Memory B cell (primary cell): ENCODE measurements around the gene SLC5A2.
A peak's percentile ranks its signal among the peaks of the same experiment; 100 is the strongest.
"Not testable (repeated sequence)": the region's sequence is repeated elsewhere in the genome, so short reads cannot be mapped to it uniquely, and the experiment has no call there.

Experiments used
- ATAC-seq: fragments of 150-1000 bp; cut with Tn5 transposase; 2 replicates; pipeline ENCODE4 v1.10.0; 2021; ENCODE audit warnings: low read depth, mild to moderate bottlenecking, moderate library complexity
- DNase-seq, 2 donors: peaks; one replicate each; pipeline ENCODE4 v3.0.0; 2022; ENCODE audit warnings: low spot score in 2 of 2
- H3K27ac Mint-ChIP-seq: one replicate; pipeline ENCODE4 v1.8.0; 2022; ENCODE audit warnings: mild to moderate bottlenecking, moderate library complexity, mixed read lengths
- H3K27me3 Mint-ChIP-seq: one replicate; pipeline ENCODE4 v1.8.0; 2022; ENCODE audit warnings: mixed read lengths
- H3K36me3 Mint-ChIP-seq: one replicate; pipeline ENCODE4 v1.8.0; 2022; ENCODE audit warnings: mild to moderate bottlenecking, mixed read lengths
- H3K4me1 Mint-ChIP-seq: one replicate; pipeline ENCODE4 v1.8.0; 2022; ENCODE audit warnings: mixed read lengths
- H3K4me3 Mint-ChIP-seq: one replicate; pipeline ENCODE4 v1.8.0; 2022; ENCODE audit warnings: mild to moderate bottlenecking, moderate library complexity, mixed read lengths
- H3K9me3 Mint-ChIP-seq: one replicate; pipeline ENCODE4 v1.8.0; 2022; ENCODE audit warnings: mixed read lengths

Gene SLC5A2

GRCh38 chr16:31489298-31489564, 6.3 kb downstream of the SLC5A2 start:
- peaks cover 7% of the 10 kb centered on the region for H3K36me3 Mint-ChIP-seq
- peaks cover 3% of the 10 kb centered on the region for H3K4me1 Mint-ChIP-seq
- DNase-seq: no peak
- ATAC-seq: no peak
- H3K27me3 Mint-ChIP-seq: no peaks in the 10 kb centered on the region
- no peak overlapping the region for H3K27ac Mint-ChIP-seq
- no peaks in the 10 kb centered on the region for H3K9me3 Mint-ChIP-seq
- H3K4me3 Mint-ChIP-seq: peak overlapping the region; percentile 59

GRCh38 chr16:31489616-31490584, 7.0 kb downstream of the SLC5A2 start:
- Mint-ChIP-seq H3K4me3 (peak overlapping the region; percentile 17), H3K4me1 (peaks cover 3% of the 10 kb centered on the region), H3K27me3 (no peaks in the 10 kb centered on the region), H3K27ac (no peak overlapping the region), H3K36me3 (peaks cover 9% of the 10 kb centered on the region), H3K9me3 (no peaks in the 10 kb centered on the region)
- no peak for ATAC-seq
- DNase-seq: no peak

- H3K9me3 Mint-ChIP-seq: no peaks in the 10 kb centered on the region
- no peaks in the 10 kb centered on the region for H3K4me1 Mint-ChIP-seq
- H3K36me3 Mint-ChIP-seq: peaks cover 9% of the 10 kb centered on the region
- DNase-seq: no peak
- no peaks in the 10 kb centered on the region for H3K27me3 Mint-ChIP-seq
- ATAC-seq: no peak
- no peak overlapping the region for H3K4me3 Mint-ChIP-seq
- no peak overlapping the region for H3K27ac Mint-ChIP-seq
Measured at GRCh38 chr16:31491778-31492418, 9.0 kb downstream of the SLC5A2 start.

- DNase-seq: no peak
- Mint-ChIP-seq H3K36me3 (peaks cover 20% of the 10 kb centered on the region), H3K27ac (no peak overlapping the region), H3K9me3 (no peaks in the 10 kb centered on the region), H3K27me3 (no peaks in the 10 kb centered on the region), H3K4me3 (no peak overlapping the region), H3K4me1 (no peaks in the 10 kb centered on the region)
- no peak for ATAC-seq
Measured at GRCh38 chr16:31493506-31494125, 10.7 kb downstream of the SLC5A2 start.

GRCh38 chr16:31496670-31497069, 13.7 kb downstream of the SLC5A2 start:
- Mint-ChIP-seq H3K4me3 (no peak overlapping the region), H3K9me3 (no peaks in the 10 kb centered on the region), H3K27me3 (no peaks in the 10 kb centered on the region), H3K4me1 (peaks cover 3% of the 10 kb centered on the region), H3K27ac (no peak overlapping the region), H3K36me3 (peaks cover 24% of the 10 kb centered on the region)
- ATAC-seq: no peak
- DNase-seq: no peak

- Mint-ChIP-seq H3K36me3 (peaks cover 20% of the 10 kb centered on the region), H3K27ac (no peak overlapping the region), H3K9me3 (no peaks in the 10 kb centered on the region), H3K27me3 (no peaks in the 10 kb centered on the region), H3K4me3 (no peak overlapping the region), H3K4me1 (peaks cover 5% of the 10 kb centered on the region)
- ATAC-seq: no peak
- no peak for DNase-seq
Measured at GRCh38 chr16:31498493-31498892, 15.6 kb downstream of the SLC5A2 start.

GRCh38 chr16:31499928-31500327, 17.0 kb downstream of the SLC5A2 start:
- Mint-ChIP-seq H3K9me3 (no peaks in the 10 kb centered on the region), H3K4me3 (no peak overlapping the region), H3K27ac (no peak overlapping the region), H3K27me3 (no peaks in the 10 kb centered on the region), H3K36me3 (peaks cover 18% of the 10 kb centered on the region), H3K4me1 (peaks cover 5% of the 10 kb centered on the region)
- DNase-seq (no peak), ATAC-seq (no peak)

GRCh38 chr16:31501226-31501965, 18.5 kb downstream of the SLC5A2 start:
- Mint-ChIP-seq H3K27ac (no peak overlapping the region), H3K36me3 (peaks cover 22% of the 10 kb centered on the region), H3K4me1 (peaks cover 10% of the 10 kb centered on the region), H3K4me3 (no peak overlapping the region), H3K9me3 (no peaks in the 10 kb centered on the region), H3K27me3 (no peaks in the 10 kb centered on the region)
- DNase-seq (no peak), ATAC-seq (no peak)

GRCh38 chr16:31501966-31502348, 19.0 kb downstream of the SLC5A2 start:
- ATAC-seq (no peak), DNase-seq (no peak)
- peaks cover 13% of the 10 kb centered on the region for H3K4me1 Mint-ChIP-seq
- no peak overlapping the region for H3K4me3 Mint-ChIP-seq
- H3K36me3 Mint-ChIP-seq: peaks cover 22% of the 10 kb centered on the region
- no peak overlapping the region for H3K27ac Mint-ChIP-seq
- H3K9me3 Mint-ChIP-seq: no peaks in the 10 kb centered on the region
- H3K27me3 Mint-ChIP-seq: no peaks in the 10 kb centered on the region

GRCh38 chr16:31502981-31503380, 20.1 kb downstream of the SLC5A2 start:
- Mint-ChIP-seq H3K27me3 (no peaks in the 10 kb centered on the region), H3K9me3 (no peaks in the 10 kb centered on the region), H3K4me3 (no peak overlapping the region), H3K36me3 (peaks cover 13% of the 10 kb centered on the region), H3K4me1 (peaks cover 20% of the 10 kb centered on the region), H3K27ac (no peak overlapping the region)
- ATAC-seq (no peak), DNase-seq (no peak)

- not testable (repeated sequence) for H3K4me3 Mint-ChIP-seq, H3K27me3 Mint-ChIP-seq, ATAC-seq, DNase-seq, H3K27ac Mint-ChIP-seq, H3K9me3 Mint-ChIP-seq
- peaks cover 11% of the 10 kb centered on the region for H3K36me3 Mint-ChIP-seq
- H3K4me1 Mint-ChIP-seq: peaks cover 20% of the 10 kb centered on the region
Measured at GRCh38 chr16:31503555-31503954, 20.6 kb downstream of the SLC5A2 start.

- DNase-seq (no peak), ATAC-seq (no peak)
- Mint-ChIP-seq H3K27me3 (no peaks in the 10 kb centered on the region), H3K9me3 (no peaks in the 10 kb centered on the region), H3K4me3 (no peak overlapping the region), H3K27ac (no peak overlapping the region), H3K4me1 (peaks cover 24% of the 10 kb centered on the region), H3K36me3 (peaks cover 6% of the 10 kb centered on the region)
Measured at GRCh38 chr16:31504159-31504558, 21.2 kb downstream of the SLC5A2 start.

- Mint-ChIP-seq H3K36me3 (peaks cover 5% of the 10 kb centered on the region), H3K27ac (peak overlapping the region; percentile 73), H3K4me1 (peaks cover 29% of the 10 kb centered on the region), H3K4me3 (no peak overlapping the region), H3K27me3 (no peaks in the 10 kb centered on the region), H3K9me3 (no peaks in the 10 kb centered on the region)
- DNase-seq (no peak), ATAC-seq (no peak)
Measured at GRCh38 chr16:31505483-31505882, 22.6 kb downstream of the SLC5A2 start.

GRCh38 chr16:31507617-31507928, 24.6 kb downstream of the SLC5A2 start:
- Mint-ChIP-seq H3K36me3 (peaks cover 4% of the 10 kb centered on the region), H3K4me3 (peak overlapping the region; percentile 91), H3K9me3 (no peaks in the 10 kb centered on the region), H3K27ac (peak overlapping the region; percentile 90), H3K4me1 (peaks cover 29% of the 10 kb centered on the region), H3K27me3 (no peaks in the 10 kb centered on the region)
- peak; percentile 22 for ATAC-seq
- DNase-seq: no peak
